Kidney capillary endothelial cell (primary cell): ENCODE data around the gene BMPER.

Experiments used
- DNase-seq: peaks from one replicate; pipeline ENCODE4 v3.0.0-alpha.2; 2018; ENCODE audit warnings: low spot score

Gene BMPER

GRCh38 chr7:33923440-33924229 is 18.3 kb downstream of the BMPER start:
- no peak for DNase-seq

GRCh38 chr7:33926535-33926934 is 21.2 kb downstream of the BMPER start:
- DNase-seq = no peak

- DNase-seq = no peak
Measured at GRCh38 chr7:33928986-33929385, 23.6 kb downstream of the BMPER start.

GRCh38 chr7:33932221-33932620 is 26.9 kb downstream of the BMPER start:
- no peak for DNase-seq

- peak; percentile 70 for DNase-seq
Measured at GRCh38 chr7:33932832-33933468, 27.6 kb downstream of the BMPER start.

GRCh38 chr7:33933611-33934281 is 28.4 kb downstream of the BMPER start:
- DNase-seq = peak; percentile 67

GRCh38 chr7:33934391-33934790 is 29.1 kb downstream of the BMPER start:
- no peak for DNase-seq

- DNase-seq = no peak
Measured at GRCh38 chr7:33936503-33936902, 31.2 kb downstream of the BMPER start.

GRCh38 chr7:33937871-33938270 is 32.5 kb downstream of the BMPER start:
- DNase-seq = no peak

GRCh38 chr7:33939121-33939520 is 33.8 kb downstream of the BMPER start:
- DNase-seq = no peak

GRCh38 chr7:33940503-33940902 is 35.2 kb downstream of the BMPER start:
- no peak for DNase-seq

- DNase-seq = no peak
Measured at GRCh38 chr7:33941418-33941817, 36.1 kb downstream of the BMPER start.

GRCh38 chr7:33946094-33946699 is 40.9 kb downstream of the BMPER start:
- no peak for DNase-seq

- no peak for DNase-seq
Measured at GRCh38 chr7:33950047-33950714, 44.8 kb downstream of the BMPER start.

- DNase-seq = no peak
Measured at GRCh38 chr7:33952824-33953223, 47.5 kb downstream of the BMPER start.

GRCh38 chr7:33958104-33958503 is 52.8 kb downstream of the BMPER start:
- no peak for DNase-seq

- DNase-seq = no peak
Measured at GRCh38 chr7:33959676-33960075, 54.3 kb downstream of the BMPER start.

GRCh38 chr7:33961948-33962347 is 56.6 kb downstream of the BMPER start:
- DNase-seq = no peak

GRCh38 chr7:33964417-33965182 is 59.3 kb downstream of the BMPER start:
- DNase-seq = no peak

GRCh38 chr7:33965183-33965744 is 59.9 kb downstream of the BMPER start:
- DNase-seq = no peak

GRCh38 chr7:33968591-33968990 is 63.3 kb downstream of the BMPER start:
- no peak for DNase-seq
